HG02981 (cell line): Measurements from ENCODE around the gene CEP89.
"Not testable (repeated sequence)": the region's sequence is repeated elsewhere in the genome, so short reads cannot be mapped to it uniquely, and the experiment has no call there.

Source experiments
- ATAC-seq: cut with Tn5 transposase; IDR thresholded peaks from one replicate; pipeline ENCODE4 v1.9.1; 2021; ENCODE audit warnings: mild to moderate bottlenecking, moderate library complexity; ENCODE audit not compliant: unreplicated experiment

CEP89 gene

GRCh38 chr19:32971715-32972540, at the start of gene CEP89, which contains the start of gene FAAP24:
Gene CEP89 (minus strand): TSS chr19:32971958. CDS start chr19:32971874, 84 bp downstream.
Gene FAAP24 (plus strand): TSS chr19:32972242. CDS start chr19:32973197, 955 bp downstream.
- ATAC-seq, result peak; percentile 97

GRCh38 chr19:33010891-33011290, 39.1 kb upstream of the CEP89 start:
- ATAC-seq, result not testable (repeated sequence)

DNA sequence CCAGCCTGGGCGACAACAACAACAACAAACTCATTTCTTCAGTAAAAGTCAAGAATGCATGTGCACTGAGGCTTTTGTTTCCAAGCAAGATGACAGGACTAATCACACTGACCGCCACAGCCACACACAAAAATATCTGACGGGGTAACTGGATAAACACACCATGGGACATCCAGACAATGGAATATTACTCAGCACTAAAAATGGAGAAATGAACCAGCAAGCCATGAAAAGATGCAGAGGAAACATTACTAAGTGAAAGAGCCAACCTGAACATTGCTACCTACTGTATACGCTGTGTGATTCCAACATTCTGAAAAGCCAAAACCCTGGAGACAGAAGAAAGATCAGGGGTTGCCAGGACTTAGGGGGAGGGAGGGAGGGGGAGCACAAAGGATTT, 37.0 kb upstream of the CEP89 start:
- no peak for ATAC-seq

GRCh38 chr19:33005440-33005839, 33.7 kb upstream of the CEP89 start:
- ATAC-seq, result no peak

DNA sequence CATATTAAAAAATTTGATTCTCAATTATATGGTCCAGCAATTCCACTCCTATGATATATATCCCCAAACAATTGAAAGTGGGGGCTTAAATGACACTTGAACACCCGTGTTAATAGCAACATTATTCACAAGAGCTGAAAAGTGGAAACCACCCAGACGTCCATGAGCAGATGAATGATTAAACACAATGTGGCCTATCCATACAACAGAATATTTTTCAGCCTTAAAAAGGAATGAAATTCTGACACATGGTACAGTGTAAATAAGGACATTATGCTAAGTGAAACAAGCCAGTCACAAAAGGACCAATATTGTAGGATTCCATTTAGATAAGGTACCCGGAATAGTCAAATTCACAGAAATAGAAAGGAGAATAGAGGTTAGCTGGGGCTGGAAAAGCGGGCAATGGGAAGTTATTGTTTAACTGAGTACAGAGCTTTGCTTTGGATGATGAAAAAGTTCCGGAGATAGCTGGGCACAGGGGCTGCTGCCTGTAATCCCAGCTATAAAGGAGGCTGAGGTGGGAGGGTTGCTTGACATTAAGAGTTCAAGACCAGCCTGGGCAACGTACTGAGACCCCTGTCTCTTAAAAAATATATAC, 31.8 kb upstream of the CEP89 start:
- not testable (repeated sequence) for ATAC-seq

DNA sequence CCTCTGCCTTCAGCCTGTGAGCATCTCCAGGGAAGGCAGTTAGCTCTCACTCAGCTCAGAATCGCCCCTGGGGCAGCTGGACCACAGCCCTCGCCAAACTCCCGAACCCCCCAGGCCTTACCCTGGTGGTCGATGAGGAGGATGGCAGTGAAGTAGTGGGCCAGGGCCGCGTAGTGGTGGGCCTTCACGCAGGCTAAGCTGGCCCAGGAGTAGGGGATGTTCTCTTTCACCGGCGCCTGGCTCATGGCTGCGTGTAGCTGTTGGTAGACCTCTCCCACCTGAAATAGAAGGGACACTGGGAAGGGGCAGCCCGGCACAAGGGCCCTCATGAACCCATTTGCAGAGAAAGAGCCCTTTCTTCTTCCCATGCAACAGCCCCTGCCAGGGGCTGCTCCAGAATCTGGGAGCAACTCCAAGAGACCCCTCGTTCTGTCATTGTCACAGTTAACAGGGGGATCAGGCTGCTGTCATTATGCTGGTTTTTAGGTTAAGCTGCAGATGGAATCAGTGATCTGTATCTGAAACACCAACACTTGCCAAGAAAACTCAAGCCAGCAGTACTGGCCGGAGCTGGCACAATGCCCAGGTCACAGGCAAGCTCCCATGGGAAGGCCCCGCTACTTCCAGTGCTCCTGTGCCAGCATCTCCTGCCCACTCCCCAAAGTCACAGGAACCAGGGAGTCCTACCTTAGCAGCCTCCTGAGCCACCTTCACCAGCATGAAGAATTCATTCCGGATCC, 30.5 kb upstream of the CEP89 start:
- ATAC-seq, result not testable (repeated sequence)

DNA sequence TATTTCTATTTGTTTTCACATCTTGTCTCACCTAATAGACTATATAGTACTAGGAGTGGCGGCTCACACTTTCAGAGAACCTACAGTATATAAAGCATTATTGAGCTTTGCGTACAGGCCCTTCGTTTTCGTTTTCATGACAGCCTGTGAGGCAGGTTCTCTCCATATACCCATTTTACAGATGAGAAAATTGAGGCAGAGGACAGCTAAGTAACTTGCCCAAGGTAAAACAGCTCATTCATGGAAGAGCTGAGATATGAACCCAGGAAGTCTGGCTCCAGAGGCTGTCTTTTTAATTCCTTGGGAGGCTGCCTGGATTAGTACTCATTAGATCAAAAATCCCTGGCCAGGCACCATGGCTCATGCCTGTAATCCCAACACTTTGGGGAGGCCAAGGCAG, 29.2 kb upstream of the CEP89 start:
- no peak for ATAC-seq

DNA sequence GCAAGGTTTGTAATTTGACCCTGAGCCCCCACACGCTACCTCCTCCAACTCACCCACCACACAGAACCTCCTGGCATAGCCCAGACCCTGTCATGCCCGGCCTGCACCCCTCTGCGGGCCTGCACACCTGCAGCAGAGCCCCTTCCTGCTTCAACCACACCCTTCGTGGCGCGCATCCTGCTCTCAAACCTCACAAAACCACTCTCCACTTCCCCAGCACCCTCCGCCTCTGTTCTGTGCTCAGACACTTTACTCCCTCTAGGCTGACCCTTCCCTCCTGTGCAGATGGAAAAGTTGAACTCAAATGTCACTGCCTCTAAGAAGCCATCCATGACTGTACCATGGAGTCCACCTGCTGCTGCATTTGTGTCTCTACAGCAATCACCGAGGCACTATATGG, 28.8 kb upstream of the CEP89 start:
- no peak for ATAC-seq

DNA sequence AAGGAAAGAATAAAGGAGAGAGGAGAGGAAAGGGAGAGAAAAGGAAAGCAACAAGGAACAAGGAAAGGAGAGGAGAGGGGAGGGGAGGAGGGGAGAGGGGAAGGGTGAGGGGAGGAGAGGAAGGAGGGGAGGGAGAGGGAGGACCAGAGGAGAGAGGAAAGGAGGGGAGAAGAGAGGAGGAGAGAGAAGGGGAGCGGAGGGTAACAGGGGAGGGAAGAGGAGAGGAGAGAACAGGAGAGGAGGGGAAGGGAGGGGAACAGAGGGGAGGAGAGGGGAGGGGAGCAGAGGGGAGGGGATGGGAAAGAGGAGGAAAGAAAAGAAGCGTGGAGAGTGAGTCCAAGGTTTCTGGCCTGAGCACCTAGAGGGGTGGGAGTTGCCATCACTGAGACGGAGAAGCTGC, 27.0 kb upstream of the CEP89 start:
- no peak for ATAC-seq

- no peak for ATAC-seq
Measured at GRCh38 chr19:32997716-32998355, 26.1 kb upstream of the CEP89 start.

DNA sequence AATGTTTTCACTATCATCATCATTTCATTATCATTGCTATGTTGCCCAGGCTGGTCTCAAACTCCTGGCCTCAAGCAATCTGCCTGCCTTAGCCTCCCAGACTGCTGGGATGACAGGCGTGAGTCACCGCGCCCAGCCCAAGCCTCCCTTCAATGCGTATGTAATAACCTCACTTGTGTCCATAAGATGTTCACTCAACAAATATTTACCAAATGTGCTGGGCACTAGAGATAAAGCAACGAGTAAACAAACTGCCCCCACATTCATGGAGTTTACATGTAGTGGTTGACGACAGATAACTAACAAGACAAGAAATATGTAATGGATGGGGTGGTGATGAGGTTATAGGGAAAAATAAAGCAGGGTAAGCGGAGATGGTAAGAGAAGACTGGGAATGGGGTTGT, 25.3 kb upstream of the CEP89 start:
- not testable (repeated sequence) for ATAC-seq

- not testable (repeated sequence) for ATAC-seq
Measured at GRCh38 chr19:32995966-32996365, 24.2 kb upstream of the CEP89 start.

GRCh38 chr19:32988724-32989123, 17.0 kb upstream of the CEP89 start:
- no peak for ATAC-seq

- not testable (repeated sequence) for ATAC-seq
Measured at GRCh38 chr19:32988254-32988653, 16.5 kb upstream of the CEP89 start.

- ATAC-seq, result not testable (repeated sequence)
Measured at GRCh38 chr19:32982488-32982887, 10.7 kb upstream of the CEP89 start.

DNA sequence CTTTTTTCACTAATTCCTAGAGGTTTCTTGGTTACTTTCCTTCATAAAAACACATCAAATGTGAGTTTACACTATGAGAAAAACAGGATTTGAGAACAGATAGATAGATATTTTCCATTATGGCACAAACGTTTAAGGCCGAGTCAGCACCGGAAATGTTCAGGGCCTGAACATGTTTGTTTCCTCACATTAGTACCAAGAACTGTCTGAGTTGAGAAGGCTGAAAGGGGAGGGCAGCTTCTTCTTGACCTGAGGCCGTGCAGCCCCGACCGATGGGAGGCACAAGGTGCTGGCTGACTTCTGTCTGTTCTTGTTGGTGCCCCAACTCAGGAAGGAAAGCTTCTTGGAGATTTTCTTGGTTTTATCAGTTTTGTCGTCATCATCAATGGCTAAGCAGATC, 8.0 kb upstream of the CEP89 start:
- not testable (repeated sequence) for ATAC-seq

DNA sequence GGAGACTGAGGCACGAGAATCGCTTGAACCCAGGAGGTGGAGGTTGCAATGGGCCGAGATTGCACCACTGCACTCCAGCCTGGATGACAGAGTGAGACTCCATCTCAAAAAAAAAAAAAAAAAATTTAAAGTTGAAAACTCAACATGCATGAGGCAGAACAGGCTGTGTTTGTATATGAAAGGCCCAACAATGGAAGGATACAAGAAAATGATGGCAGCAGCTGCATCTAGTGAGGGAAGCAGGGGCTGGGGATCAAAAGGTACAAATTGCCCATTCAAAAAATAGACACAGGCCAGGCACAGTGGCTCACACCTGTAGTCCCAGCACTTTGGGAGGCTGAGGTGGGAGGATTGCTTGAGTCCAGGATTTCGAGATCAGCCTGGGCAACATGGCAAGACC, 6.1 kb upstream of the CEP89 start:
- ATAC-seq, result not testable (repeated sequence)

- no peak for ATAC-seq
Measured at GRCh38 chr19:32977280-32977679, 5.5 kb upstream of the CEP89 start.

DNA sequence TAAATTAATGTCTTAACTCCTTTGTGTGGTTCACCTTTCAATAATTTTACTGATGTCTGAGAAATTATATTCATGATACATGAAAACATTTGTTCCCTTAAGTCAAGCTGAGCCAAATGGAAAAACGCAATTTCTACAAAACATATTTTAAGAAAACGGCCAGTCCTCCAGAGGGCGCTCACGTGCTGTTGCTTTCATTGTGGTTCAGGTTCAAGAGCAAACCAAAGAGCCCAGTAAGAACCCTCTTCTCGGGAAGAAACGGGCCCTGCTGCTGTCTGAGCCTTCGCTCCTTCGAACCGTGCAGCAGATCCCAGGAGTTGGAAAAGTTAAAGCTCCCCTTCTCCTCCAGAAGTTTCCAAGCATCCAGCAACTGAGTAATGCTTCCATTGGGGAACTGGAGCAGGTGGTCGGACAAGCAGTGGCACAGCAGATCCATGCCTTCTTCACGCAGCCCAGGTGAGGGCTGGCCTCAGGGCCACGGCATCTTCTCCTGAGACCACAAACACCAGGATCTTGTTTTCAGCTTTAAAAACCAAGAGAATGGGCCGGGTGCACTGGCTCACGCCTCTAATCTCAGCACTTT, 4.6 kb upstream of the CEP89 start:
- no peak for ATAC-seq

DNA sequence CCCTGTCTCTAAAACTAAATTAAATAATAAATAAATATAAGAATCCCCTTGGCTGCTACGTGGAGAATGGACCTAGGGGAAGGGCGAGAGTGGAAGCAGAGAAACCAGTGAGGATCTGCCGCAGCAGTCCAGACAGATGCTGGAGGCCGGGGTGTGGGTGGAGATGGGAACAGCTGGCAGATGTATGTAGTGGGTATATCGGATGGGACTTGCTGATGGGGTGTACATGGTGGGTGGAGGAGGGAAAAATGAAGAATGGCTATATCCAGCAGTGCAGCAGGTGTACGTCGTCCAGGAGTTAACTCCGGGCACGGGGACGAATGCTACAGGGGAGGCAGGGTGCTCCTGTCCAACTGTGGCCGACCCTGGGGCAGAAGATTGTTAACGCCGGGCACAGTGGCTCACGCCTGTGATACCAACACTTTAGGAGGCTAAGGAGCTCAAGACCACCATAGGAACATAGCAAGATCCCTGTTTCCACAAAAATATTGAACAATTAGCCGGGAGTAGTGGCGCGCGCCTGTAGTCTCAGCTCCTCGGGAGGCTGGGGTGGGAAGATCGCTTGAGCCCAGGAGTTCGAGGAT, 654 bp downstream of the CEP89 start:
- ATAC-seq, result no peak
